ENCODE measurements around the gene MBD3L3.

GRCh38 chr19:7063764-7064418, 5.4 kb upstream of the MBD3L3 start:
- TF ChIP-seq CTCF (conservative IDR thresholded peaks at IDR 0.05; ENCODE audit: low read depth, low read length) (no peak), EZH2 (IDR thresholded peaks at IDR 0.05; ENCODE audit: low read length, unreplicated experiment) (no peak), EZH2phosphoT487 (IDR thresholded peaks at IDR 0.05; ENCODE audit: borderline replicate concordance, low read length) (no peak)
